Esophagus squamous epithelium (tissue), 5 donors: ENCODE data around the gene CEMIP. TPM values are rescaled to one million over a fixed set of nuclear protein-coding genes. Genes with fewer than 3 reads are reported as not detected.

Experiments
- DNase-seq: peaks from one replicate; lab custom pipeline; 2025; lab: John Stamatoyannopoulos, UW
- H3K27ac ChIP-seq, 4 donors: fragments of 200-600 bp; sonication (generic); one replicate each; pipeline ENCODE4 v1.5.1; 2016 to 2019; ENCODE audit warnings: mild to moderate bottlenecking in 1 of 4
- H3K27me3 ChIP-seq, 4 donors: fragments of 200-600 bp; sonication (generic); 1 replicate in 3 of 4; 2 replicates in 1 of 4; pipeline versions ENCODE4 v1.5.1 to v1.6.0; 2017 to 2021; ENCODE audit warnings: antibody characterized with exemption in 1 of 4
- H3K36me3 ChIP-seq, 3 donors: fragments of 200-600 bp; sonication (generic); one replicate each; pipeline ENCODE4 v1.5.1; 2016 to 2019
- H3K4me1 ChIP-seq, 3 donors: fragments of 200-600 bp; sonication (generic); one replicate each; pipeline ENCODE4 v1.5.1; 2017 to 2019
- H3K4me3 ChIP-seq, 4 donors: fragments of 200-600 bp; sonication (generic); 1 replicate in 3 of 4; 2 replicates in 1 of 4; pipeline ENCODE4 v1.5.1; 2016 to 2019; ENCODE audit warnings: mild to moderate bottlenecking in 2 of 4, moderate library complexity in 1 of 4
- H3K9me3 ChIP-seq, 3 donors: fragments of 200-600 bp; sonication (generic); one replicate each; pipeline ENCODE4 v1.5.1; 2016 to 2019
- POLR2A ChIP-seq, 4 donors: fragments of 450-650 bp; IDR thresholded peaks; one replicate each; pipeline ENCODE4 v1.6.1; 2017; ENCODE audit warnings: antibody characterized with exemption in 4 of 4, mild to moderate bottlenecking in 4 of 4, moderate library complexity in 3 of 4
- WGBS, 2 donors: methylation state at CpG; one replicate each; pipeline ENCODE4 v1.1.5; 2018; 5-methylcytosine and 5-hydroxymethylcytosine counted together
- intact Hi-C: fragments of 100-400 bp; cut with DNase I; formaldehyde crosslinking; loops from one replicate; pipeline ENCODE4 v1.15.0; 2022
- total RNA-seq, 4 donors: library from RNA; depleted of rRNA; stranded (reverse); fragments of >200 nt; gene quantifications; one replicate each; pipeline ENCODE4 v1.1.0, GENCODE V29; 2016
- TF ChIP-seq, protein P1 (sequence below), 6 experiments: fragments of 450-650 bp in 4 of 6; fragments of 200-600 bp in 2 of 6; sonication (generic) in 2 of 6; IDR thresholded peaks; one replicate each; pipeline ENCODE4 v1.5.1; 2016 to 2019; ENCODE audit warnings: antibody characterized with exemption in 6 of 6, mild to moderate bottlenecking in 4 of 6, moderate library complexity in 4 of 6
- donor health status: DM: yes; HTN: yes; CAD: no.

Gene CEMIP
- total RNA-seq, 4 donors from 2014 or later: 2.8 to 13.5 (median 7.6) TPM

DNA sequence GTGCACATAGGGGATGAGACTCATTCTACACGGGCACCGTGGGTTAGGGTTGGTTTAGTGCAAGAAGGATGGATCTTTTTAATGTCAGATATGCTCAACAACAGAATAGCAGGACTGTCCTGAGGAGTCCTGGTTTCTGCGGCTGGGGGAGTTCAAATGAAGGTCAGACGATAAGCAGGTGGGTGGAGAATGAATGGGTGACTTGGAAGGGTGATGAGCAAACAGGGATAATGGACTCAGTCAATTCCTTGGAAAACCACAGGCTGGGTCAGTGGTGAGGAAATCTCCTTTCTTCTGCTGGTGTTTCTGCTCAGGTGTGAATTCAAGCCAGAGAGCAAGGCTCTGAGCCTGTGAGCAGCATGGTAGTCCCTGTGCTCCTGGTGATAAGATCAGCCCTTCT is 150.5 kb downstream of the CEMIP start:
- H3K4me3 ChIP-seq: no peak overlapping the region
- H3K27me3 ChIP-seq: no peaks in the 10 kb centered on the region
- 93 to 96% methylated on average over 4 of the region's 4 CpGs for WGBS, 2 donors
- H3K27ac ChIP-seq: no peak overlapping the region
- DNase-seq: no peak
- no peak for TF ChIP-seq POLR2A (IDR thresholded peaks at IDR 0.05)
- TF ChIP-seq, protein P1, sequence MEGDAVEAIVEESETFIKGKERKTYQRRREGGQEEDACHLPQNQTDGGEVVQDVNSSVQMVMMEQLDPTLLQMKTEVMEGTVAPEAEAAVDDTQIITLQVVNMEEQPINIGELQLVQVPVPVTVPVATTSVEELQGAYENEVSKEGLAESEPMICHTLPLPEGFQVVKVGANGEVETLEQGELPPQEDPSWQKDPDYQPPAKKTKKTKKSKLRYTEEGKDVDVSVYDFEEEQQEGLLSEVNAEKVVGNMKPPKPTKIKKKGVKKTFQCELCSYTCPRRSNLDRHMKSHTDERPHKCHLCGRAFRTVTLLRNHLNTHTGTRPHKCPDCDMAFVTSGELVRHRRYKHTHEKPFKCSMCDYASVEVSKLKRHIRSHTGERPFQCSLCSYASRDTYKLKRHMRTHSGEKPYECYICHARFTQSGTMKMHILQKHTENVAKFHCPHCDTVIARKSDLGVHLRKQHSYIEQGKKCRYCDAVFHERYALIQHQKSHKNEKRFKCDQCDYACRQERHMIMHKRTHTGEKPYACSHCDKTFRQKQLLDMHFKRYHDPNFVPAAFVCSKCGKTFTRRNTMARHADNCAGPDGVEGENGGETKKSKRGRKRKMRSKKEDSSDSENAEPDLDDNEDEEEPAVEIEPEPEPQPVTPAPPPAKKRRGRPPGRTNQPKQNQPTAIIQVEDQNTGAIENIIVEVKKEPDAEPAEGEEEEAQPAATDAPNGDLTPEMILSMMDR (IDR thresholded peaks at IDR 0.05): no peak
- peaks cover 0 to 59% (median 0%) of the 10 kb centered on the region in 3 donors for H3K36me3 ChIP-seq
- intact Hi-C loops: loop anchor here (10.0 kb wide), 1 partner anchor 145 kb away; no protein-coding TSS in a partner anchor
- no peaks in the 10 kb centered on the region for H3K9me3 ChIP-seq
- no peaks in the 10 kb centered on the region for H3K4me1 ChIP-seq

DNA sequence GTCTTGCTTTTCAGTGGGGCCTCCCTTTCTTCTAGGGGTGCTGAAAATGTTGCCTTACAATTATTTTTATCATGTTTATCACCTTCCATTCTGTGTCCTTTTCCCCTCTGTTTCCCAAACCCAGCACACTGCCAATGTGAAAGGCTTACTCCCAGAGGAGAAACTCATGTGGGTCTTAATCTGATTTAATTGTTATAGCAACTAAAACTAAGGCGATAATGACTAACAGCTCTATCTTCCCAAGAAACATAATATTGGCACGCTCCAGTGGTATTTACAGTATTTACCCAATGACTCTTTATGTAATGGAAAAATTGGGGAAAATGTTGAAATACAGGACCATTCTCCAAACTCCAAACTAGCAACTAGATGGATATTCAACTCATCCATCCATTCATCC is 152.0 kb downstream of the CEMIP start:
- intact Hi-C loops: loop anchor here (10.0 kb wide), 1 partner anchor 146 kb away; no protein-coding TSS in a partner anchor
- Histone ChIP-seq H3K9me3 (no peaks in the 10 kb centered on the region), H3K4me1 (no peaks in the 10 kb centered on the region), H3K4me3 (no peak overlapping the region), H3K36me3 (peaks cover 0 to 51% (median 0%) of the 10 kb centered on the region in 3 donors), H3K27ac (no peak overlapping the region), H3K27me3 (no peaks in the 10 kb centered on the region)
- no peak for DNase-seq
- TF ChIP-seq, protein P1 (IDR thresholded peaks at IDR 0.05): no peak
- no peak for TF ChIP-seq POLR2A (IDR thresholded peaks at IDR 0.05)
- WGBS, 2 donors: 79 to 92% methylated on average over 2 of the region's 2 CpGs

DNA sequence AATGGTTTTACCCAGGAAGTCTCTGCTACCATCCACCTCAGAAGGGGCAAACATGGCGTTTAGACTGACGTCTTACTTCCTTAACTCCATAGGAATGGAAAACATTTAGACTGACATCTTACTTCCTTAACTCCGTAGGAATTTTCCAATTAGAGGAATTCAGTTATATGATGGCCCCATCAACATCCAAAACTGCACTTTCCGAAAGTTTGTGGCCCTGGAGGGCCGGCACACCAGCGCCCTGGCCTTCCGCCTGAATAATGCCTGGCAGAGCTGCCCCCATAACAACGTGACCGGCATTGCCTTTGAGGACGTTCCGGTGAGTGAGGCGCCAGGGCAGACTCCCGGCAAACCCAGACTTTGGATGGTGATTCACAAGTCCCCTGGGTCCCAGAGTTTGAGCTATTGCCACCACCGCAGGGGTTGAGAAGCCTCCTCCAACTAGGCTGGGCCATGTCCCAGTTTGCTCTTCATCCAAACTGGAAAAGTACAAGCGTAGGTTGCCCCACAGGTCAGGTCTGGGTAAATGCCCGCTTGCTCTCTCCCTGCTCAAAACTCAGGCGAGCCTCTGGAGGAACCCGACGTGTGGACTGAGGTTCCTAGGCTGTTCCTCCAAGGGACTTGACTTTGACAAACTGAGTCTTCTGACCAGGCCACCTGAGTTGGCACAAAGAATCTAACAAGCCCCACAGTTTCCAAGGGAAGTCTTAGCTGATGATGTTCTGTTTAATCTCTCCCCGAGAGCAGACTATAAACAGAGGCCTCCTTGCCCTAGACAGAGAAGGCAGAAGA is 152.7 kb downstream of the CEMIP start:
- H3K9me3 ChIP-seq: no peaks in the 10 kb centered on the region
- no peak overlapping the region for H3K4me3 ChIP-seq
- H3K27me3 ChIP-seq: no peaks in the 10 kb centered on the region
- 83 to 89% methylated on average over 14 to 20 of the region's 20 CpGs for WGBS, 2 donors
- TF ChIP-seq, protein P1 (IDR thresholded peaks at IDR 0.05): no peak
- TF ChIP-seq POLR2A (IDR thresholded peaks at IDR 0.05): no peak
- peaks cover 0 to 59% (median 0%) of the 10 kb centered on the region in 3 donors for H3K36me3 ChIP-seq
- H3K4me1 ChIP-seq: no peaks in the 10 kb centered on the region
- intact Hi-C loops: loop anchor here (10.0 kb wide), 1 partner anchor 147 kb away; no protein-coding TSS in a partner anchor
- DNase-seq: no peak
- no peak overlapping the region for H3K27ac ChIP-seq

DNA sequence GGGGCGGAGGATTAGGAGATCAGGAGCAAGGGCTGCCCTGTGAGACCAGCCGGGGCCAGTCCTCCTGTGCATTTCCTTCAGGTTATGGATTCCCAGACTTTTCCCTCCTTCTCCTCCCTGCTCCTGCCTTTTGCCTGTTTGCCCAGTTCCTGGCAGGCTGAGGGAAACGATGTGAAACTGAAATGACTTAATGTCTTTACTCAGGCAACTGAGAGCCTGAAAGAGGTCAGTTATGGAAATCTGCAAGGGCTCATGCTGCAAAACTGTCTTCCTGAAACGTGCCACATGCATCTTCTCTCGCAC is 153.3 kb downstream of the CEMIP start:
- no peak for DNase-seq
- 69% methylated on average over 5 of the region's 5 CpGs for WGBS, 2 donors

More for the DNA sequence above, 153.3 kb downstream of the CEMIP start:
- intact Hi-C loops: loop anchor here (10.0 kb wide), 1 partner anchor 148 kb away; no protein-coding TSS in a partner anchor
- Histone ChIP-seq H3K4me1 (no peaks in the 10 kb centered on the region), H3K27ac (no peak overlapping the region), H3K36me3 (peaks cover 0 to 61% (median 0%) of the 10 kb centered on the region in 3 donors), H3K27me3 (no peaks in the 10 kb centered on the region), H3K4me3 (no peak overlapping the region), H3K9me3 (no peaks in the 10 kb centered on the region)
- no peak for TF ChIP-seq POLR2A (IDR thresholded peaks at IDR 0.05)
- TF ChIP-seq, protein P1 (IDR thresholded peaks at IDR 0.05): no peak
